HG02588 (cell line): ENCODE results near the gene TBL1XR1.

Experiments
- ATAC-seq: cut with Tn5 transposase; IDR thresholded peaks from one replicate; pipeline ENCODE4 v1.9.1; 2021; ENCODE audit warnings: mild to moderate bottlenecking, moderate library complexity; ENCODE audit not compliant: unreplicated experiment

TBL1XR1 gene

DNA sequence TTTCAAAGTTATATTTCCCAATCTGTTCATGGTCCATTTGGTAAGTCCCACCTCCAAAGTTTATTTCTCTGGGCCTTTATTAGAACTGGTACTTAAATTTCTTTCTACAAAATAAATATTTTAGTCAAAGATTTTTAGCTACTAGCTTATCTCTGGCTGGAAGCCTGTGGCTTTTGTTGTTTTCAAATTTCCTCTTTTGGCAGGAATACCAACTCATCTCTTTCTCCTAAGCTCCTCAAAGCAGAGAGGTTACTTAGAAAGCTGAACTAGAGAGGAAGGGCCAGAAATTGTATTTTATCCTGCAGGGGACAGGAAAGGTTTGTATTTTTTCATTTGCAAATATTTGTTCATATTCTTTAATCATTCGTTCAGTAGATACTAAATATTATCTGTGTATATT is 227.8 kb downstream of the TBL1XR1 start:
- ATAC-seq = no peak
